Astrocyte of the cerebellum (primary cell): ENCODE measurements around the gene GABRG3.

ENCODE experiments used
- DNase-seq: peaks from one replicate; pipeline ENCODE4 v3.0.0-alpha.2; 2011; ENCODE audit warnings: low read depth
- H3K4me3 ChIP-seq: 2 replicates; pipeline ENCODE4 v1.5.1; 2011; ENCODE audit warnings: mild to moderate bottlenecking, low read depth, low read length, moderate library complexity
- CTCF ChIP-seq: IDR thresholded peaks from 2 replicates; pipeline ENCODE4 v1.5.1; 2012; ENCODE audit warnings: low read length, low read depth, moderate library complexity, mild to moderate bottlenecking; ENCODE audit errors: missing control alignments
- in situ Hi-C: cut with HindIII; loops from 2 replicates; pipeline ENCODE4 v1.10.0; 2017; ENCODE audit warnings: low sequenced_read_pairs

The GABRG3 gene

GRCh38 chr15:27062951-27063350 lies 92.0 kb downstream of the GABRG3 start:
- no peak overlapping the region for H3K4me3 ChIP-seq
- in situ Hi-C loops: no loop called here
- no peak for TF ChIP-seq CTCF
- no peak for DNase-seq

- H3K4me3 ChIP-seq: no peak overlapping the region
- in situ Hi-C loops: no loop called here
- DNase-seq: no peak
- no peak for TF ChIP-seq CTCF
Observed at GRCh38 chr15:27064080-27064479, 93.1 kb downstream of the GABRG3 start.

GRCh38 chr15:27065151-27065550 lies 94.2 kb downstream of the GABRG3 start:
- TF ChIP-seq CTCF: no peak
- DNase-seq: no peak
- H3K4me3 ChIP-seq: no peak overlapping the region
- in situ Hi-C loops: no loop called here

GRCh38 chr15:27065785-27066184 lies 94.8 kb downstream of the GABRG3 start:
- no peak for DNase-seq
- TF ChIP-seq CTCF: no peak
- in situ Hi-C loops: no loop called here
- H3K4me3 ChIP-seq: no peak overlapping the region

GRCh38 chr15:27066446-27066845 lies 95.5 kb downstream of the GABRG3 start:
- H3K4me3 ChIP-seq: no peak overlapping the region
- in situ Hi-C loops: no loop called here
- DNase-seq: no peak
- no peak for TF ChIP-seq CTCF

GRCh38 chr15:27067175-27067574 lies 96.2 kb downstream of the GABRG3 start:
- in situ Hi-C loops: no loop called here
- no peak overlapping the region for H3K4me3 ChIP-seq
- TF ChIP-seq CTCF: no peak
- no peak for DNase-seq

- no peak for DNase-seq
Observed at GRCh38 chr15:27070841-27071240, 99.9 kb downstream of the GABRG3 start.

More at GRCh38 chr15:27070841-27071240, 99.9 kb downstream of the GABRG3 start:
- H3K4me3 ChIP-seq: no peak overlapping the region
- in situ Hi-C loops: no loop called here
- TF ChIP-seq CTCF: no peak
